PC-3 (cell line): ENCODE results near the gene NPHP1. TPM values are rescaled to one million over a fixed set of nuclear protein-coding genes. Genes with fewer than 3 reads are reported as not detected.

Source experiments
- ATAC-seq: fragments of 200-7000 bp; cut with Tn5 transposase; 2 replicates; pipeline ENCODE4 v1.9.1; 2020; ENCODE audit warnings: mild to moderate bottlenecking, moderate library complexity
- BruUV-seq: library from RNA; stranded (reverse); fragments of 400-500 nt; replicated peaks from 2 replicates; lab custom pipeline; 2021; lab: Mats Ljungman, UMichigan
- CTCF ChIA-PET: fragments of 300-600 bp; sonication (Branson Sonifier 250); formaldehyde crosslinking; loops from one replicate; lab custom pipeline; 2022; ENCODE audit warnings: antibody characterized with exemption; lab: Charles Lee
- POLR2A ChIA-PET: fragments of 300-600 bp; sonication (Branson Sonifier 250); formaldehyde crosslinking; loops from one replicate; lab custom pipeline; 2022; ENCODE audit warnings: antibody characterized with exemption; ENCODE audit not compliant: unreplicated experiment; lab: Charles Lee
- DNase-seq: peaks from one replicate; pipeline ENCODE4 v3.0.0-alpha.2; 2015
- H2AFZ ChIP-seq: fragments of 300-600 bp; sonication (generic); 2 replicates; pipeline ENCODE4 v1.6.0; 2016; ENCODE audit warnings: antibody characterized with exemption, low read length
- H3F3A ChIP-seq: fragments of 300-600 bp; sonication (generic); one replicate; pipeline ENCODE4 v1.6.0; 2017; ENCODE audit warnings: antibody characterized with exemption, low read length, control low read depth, mild to moderate bottlenecking; ENCODE audit not compliant: unreplicated experiment
- H3K27ac ChIP-seq: fragments of 300-600 bp; sonication (generic); 2 replicates; pipeline ENCODE4 v1.5.1; 2016; ENCODE audit warnings: mild to moderate bottlenecking, low read length
- H3K27me3 ChIP-seq: fragments of 300-600 bp; sonication (generic); 2 replicates; pipeline ENCODE4 v1.6.1; 2016; ENCODE audit warnings: low read length, mixed read lengths
- H3K36me3 ChIP-seq: fragments of 300-600 bp; sonication (generic); 2 replicates; pipeline ENCODE4 v1.6.1; 2016; ENCODE audit warnings: low read depth, mixed run types, low read length, mixed read lengths
- H3K4me1 ChIP-seq: fragments of 300-600 bp; sonication (generic); 2 replicates; pipeline ENCODE4 v1.5.1; 2016; ENCODE audit warnings: low read length; ENCODE audit not compliant: insufficient read depth
- H3K4me2 ChIP-seq: fragments of 300-600 bp; sonication (generic); 2 replicates; pipeline ENCODE4 v1.6.0; 2016; ENCODE audit warnings: low read length
- H3K4me3 ChIP-seq: fragments of 300-600 bp; sonication (generic); 2 replicates; pipeline ENCODE4 v1.5.1; 2016; ENCODE audit warnings: mild to moderate bottlenecking, low read length, mixed read lengths
- H3K79me2 ChIP-seq: fragments of 300-600 bp; sonication (generic); 2 replicates; pipeline ENCODE4 v1.6.1; 2017; ENCODE audit warnings: low read length, mixed read lengths
- H3K9ac ChIP-seq: fragments of 300-600 bp; sonication (generic); 2 replicates; pipeline ENCODE4 v1.6.0; 2016; ENCODE audit warnings: mild to moderate bottlenecking, low read length
- H3K9me2 ChIP-seq: fragments of 300-600 bp; sonication (generic); replicated peaks from 2 replicates; pipeline ENCODE4 v1.6.1; 2016; ENCODE audit warnings: mixed run types, low read length, mixed read lengths
- H3K9me3 ChIP-seq: fragments of 300-600 bp; sonication (generic); 2 replicates; pipeline ENCODE4 v1.6.1; 2016; ENCODE audit warnings: low read length, mixed read lengths
- H4K20me1 ChIP-seq: fragments of 300-600 bp; sonication (generic); 2 replicates; pipeline ENCODE4 v1.6.1; 2016; ENCODE audit warnings: low read length, mixed read lengths
- EZH2 ChIP-seq: fragments of 300-600 bp; sonication (generic); IDR thresholded peaks from one replicate; pipeline ENCODE4 v1.6.1; 2017; ENCODE audit warnings: antibody characterized with exemption, mild to moderate bottlenecking, low read length; ENCODE audit not compliant: unreplicated experiment
- EZH2phosphoT487 ChIP-seq: fragments of 300-600 bp; sonication (generic); IDR thresholded peaks from 2 replicates; pipeline ENCODE4 v1.6.1; 2018; ENCODE audit warnings: mild to moderate bottlenecking, antibody characterized with exemption, low read length, borderline replicate concordance
- intact Hi-C: fragments of 100-400 bp; cut with micrococcal nuclease; formaldehyde crosslinking; loops from 2 replicates; pipeline ENCODE4 v1.9.0; 2023
- total RNA-seq: library from RNA; depleted of rRNA; stranded (reverse); fragments of >200 nt; gene quantifications from 2 replicates; pipeline ENCODE4 v1.2.3, GENCODE V29; 2014
- TF ChIP-seq, protein P1 (sequence below): fragments of 300-600 bp; sonication (generic); conservative IDR thresholded peaks from 2 replicates; pipeline ENCODE4 v1.5.1; 2017; ENCODE audit warnings: antibody characterized with exemption, low read depth, mild to moderate bottlenecking, low read length

Gene NPHP1
- total RNA-seq, 1 experiment from 2014 or later = 4.2 TPM

DNA sequence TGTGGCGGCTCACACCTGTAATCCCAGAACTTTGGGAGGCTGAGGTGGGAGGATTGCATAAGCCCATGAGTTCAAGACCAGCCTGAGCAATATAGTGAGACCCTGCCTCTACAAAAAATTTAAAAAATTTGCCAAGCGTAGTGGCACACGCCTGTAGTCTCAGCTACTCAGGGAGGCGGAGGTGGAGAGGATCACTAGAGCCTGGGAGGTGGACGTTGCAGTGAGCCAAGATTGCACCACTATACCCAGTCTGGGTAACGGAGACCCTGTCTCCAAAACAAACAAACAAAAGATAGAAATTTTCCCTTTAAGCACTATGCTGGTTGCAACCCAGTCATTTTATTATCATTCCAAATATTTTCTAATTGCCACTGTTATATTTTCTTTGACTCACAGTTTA is 32.3 kb downstream of the NPHP1 start:
- BruUV-seq = no TSS peak
- ATAC-seq = no peak
- CTCF ChIA-PET = no interaction called here

DNA sequence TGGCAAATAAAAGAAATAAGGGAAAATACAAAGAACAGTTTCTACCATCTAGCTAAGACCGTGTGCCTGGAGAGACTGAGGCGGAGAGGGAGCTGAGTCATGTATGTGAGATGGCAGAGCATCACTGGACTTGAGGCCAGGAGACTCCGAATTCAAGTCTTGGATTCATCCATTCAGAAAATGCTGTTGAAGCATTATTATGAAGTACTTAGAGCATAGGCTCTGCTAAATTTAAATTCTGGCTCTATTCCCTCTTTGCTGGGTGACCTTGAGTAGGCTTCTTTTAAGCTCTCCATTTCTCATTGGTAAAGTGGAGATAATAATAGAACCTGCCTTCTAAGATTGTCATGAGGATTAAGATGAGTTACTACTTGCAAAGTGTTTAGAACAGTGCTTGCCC is 34.7 kb downstream of the NPHP1 start:
- no peaks in the 10 kb centered on the region for H3K9me2 ChIP-seq
- no peaks in the 10 kb centered on the region for H3K9me3 ChIP-seq
- POLR2A ChIA-PET = no interaction called here
- H3K4me2 ChIP-seq = no peak overlapping the region
- no peak overlapping the region for H3K4me3 ChIP-seq
- no peaks in the 10 kb centered on the region for H3K27me3 ChIP-seq
- H3K36me3 ChIP-seq = no peaks in the 10 kb centered on the region
- CTCF ChIA-PET = no interaction called here
- H3K27ac ChIP-seq = no peak overlapping the region
- no peak for TF ChIP-seq EZH2
- TF ChIP-seq, protein P1, sequence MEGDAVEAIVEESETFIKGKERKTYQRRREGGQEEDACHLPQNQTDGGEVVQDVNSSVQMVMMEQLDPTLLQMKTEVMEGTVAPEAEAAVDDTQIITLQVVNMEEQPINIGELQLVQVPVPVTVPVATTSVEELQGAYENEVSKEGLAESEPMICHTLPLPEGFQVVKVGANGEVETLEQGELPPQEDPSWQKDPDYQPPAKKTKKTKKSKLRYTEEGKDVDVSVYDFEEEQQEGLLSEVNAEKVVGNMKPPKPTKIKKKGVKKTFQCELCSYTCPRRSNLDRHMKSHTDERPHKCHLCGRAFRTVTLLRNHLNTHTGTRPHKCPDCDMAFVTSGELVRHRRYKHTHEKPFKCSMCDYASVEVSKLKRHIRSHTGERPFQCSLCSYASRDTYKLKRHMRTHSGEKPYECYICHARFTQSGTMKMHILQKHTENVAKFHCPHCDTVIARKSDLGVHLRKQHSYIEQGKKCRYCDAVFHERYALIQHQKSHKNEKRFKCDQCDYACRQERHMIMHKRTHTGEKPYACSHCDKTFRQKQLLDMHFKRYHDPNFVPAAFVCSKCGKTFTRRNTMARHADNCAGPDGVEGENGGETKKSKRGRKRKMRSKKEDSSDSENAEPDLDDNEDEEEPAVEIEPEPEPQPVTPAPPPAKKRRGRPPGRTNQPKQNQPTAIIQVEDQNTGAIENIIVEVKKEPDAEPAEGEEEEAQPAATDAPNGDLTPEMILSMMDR = no peak
- no peak for TF ChIP-seq EZH2phosphoT487
- H2AFZ ChIP-seq = no peak overlapping the region
- H3F3A ChIP-seq = no peaks in the 10 kb centered on the region
- H3K4me1 ChIP-seq = peaks cover 22% of the 10 kb centered on the region
- DNase-seq (no peak), ATAC-seq (no peak)
- H3K9ac ChIP-seq = no peak overlapping the region
- intact Hi-C loops = no loop called here
- no TSS peak for BruUV-seq
- no peaks in the 10 kb centered on the region for H4K20me1 ChIP-seq
- H3K79me2 ChIP-seq = no peaks in the 10 kb centered on the region

More for the DNA sequence above, 32.3 kb downstream of the NPHP1 start:
- H3K9me2 ChIP-seq = no peaks in the 10 kb centered on the region
- no peaks in the 10 kb centered on the region for H3F3A ChIP-seq
- H2AFZ ChIP-seq = no peak overlapping the region
- peaks cover 12% of the 10 kb centered on the region for H3K4me1 ChIP-seq
- H3K27ac ChIP-seq = no peak overlapping the region
- POLR2A ChIA-PET = no interaction called here
- H3K79me2 ChIP-seq = no peaks in the 10 kb centered on the region
- TF ChIP-seq EZH2 (no peak), EZH2phosphoT487 (no peak)
- TF ChIP-seq, protein P1 = no peak
- H3K36me3 ChIP-seq = no peaks in the 10 kb centered on the region
- no peaks in the 10 kb centered on the region for H4K20me1 ChIP-seq
- H3K9ac ChIP-seq = no peak overlapping the region
- intact Hi-C loops = no loop called here
- H3K27me3 ChIP-seq = no peaks in the 10 kb centered on the region
- DNase-seq = no peak
- no peak overlapping the region for H3K4me3 ChIP-seq
- H3K4me2 ChIP-seq = no peak overlapping the region
- no peaks in the 10 kb centered on the region for H3K9me3 ChIP-seq

DNA sequence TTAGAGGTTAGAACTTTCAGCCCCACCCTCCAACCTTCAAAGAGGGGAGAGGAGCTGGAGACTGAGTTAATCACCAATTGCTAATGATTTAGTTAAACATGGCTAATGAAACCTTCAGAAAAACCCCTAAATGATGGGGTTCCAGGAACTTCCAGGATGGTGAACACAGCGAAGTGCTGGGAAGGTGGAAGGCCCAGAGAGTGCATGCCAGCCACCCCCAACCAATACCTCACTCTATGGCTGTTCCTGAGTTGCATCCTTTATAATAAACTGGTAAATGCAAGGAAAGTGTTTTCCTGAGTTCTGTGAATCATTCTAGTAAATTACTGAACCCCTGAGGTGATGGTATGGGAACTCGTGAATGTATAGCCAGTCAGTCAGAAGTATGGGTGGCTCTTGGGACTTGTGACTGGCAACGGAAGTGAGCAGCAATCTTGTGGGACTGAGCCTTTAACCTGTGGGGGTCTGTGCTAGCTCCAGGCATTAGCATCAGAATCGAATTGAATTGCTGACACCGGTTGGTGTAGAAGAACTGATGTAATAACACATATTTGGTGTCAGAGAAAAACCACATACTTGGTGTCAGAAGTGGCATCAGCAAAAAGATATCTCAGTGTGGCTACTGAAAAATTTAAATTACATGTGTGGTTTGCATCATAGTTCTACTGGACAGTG is 37.4 kb downstream of the NPHP1 start:
- TF ChIP-seq, protein P1 = no peak
- TF ChIP-seq EZH2 (no peak), EZH2phosphoT487 (no peak)
- H3K36me3 ChIP-seq = no peaks in the 10 kb centered on the region
- ATAC-seq (peak; percentile 20; the same call in 1 of the 2 replicates), DNase-seq (no peak)
- H3K27ac ChIP-seq = no peak overlapping the region
- BruUV-seq = no TSS peak
- no peaks in the 10 kb centered on the region for H3K9me2 ChIP-seq
- peaks cover 10% of the 10 kb centered on the region for H3K4me1 ChIP-seq
- no peak overlapping the region for H3K4me2 ChIP-seq
- no peaks in the 10 kb centered on the region for H3K79me2 ChIP-seq
- no peaks in the 10 kb centered on the region for H3K27me3 ChIP-seq
- H4K20me1 ChIP-seq = no peaks in the 10 kb centered on the region
- H3K4me3 ChIP-seq = no peak overlapping the region
- H3K9me3 ChIP-seq = no peaks in the 10 kb centered on the region
- no peak overlapping the region for H2AFZ ChIP-seq
- POLR2A ChIA-PET = no interaction called here
- no peaks in the 10 kb centered on the region for H3F3A ChIP-seq
- no peak overlapping the region for H3K9ac ChIP-seq
- CTCF ChIA-PET = no interaction called here
- intact Hi-C loops = no loop called here
